Kidney epithelial cell (primary cell): ENCODE measurements around the gene ILDR1. TPM values are rescaled to one million over a fixed set of nuclear protein-coding genes. Genes with fewer than 3 reads are reported as not detected.

Source experiments
- DNase-seq: peaks from one replicate; pipeline ENCODE4 v3.0.0-alpha.2; 2010; ENCODE audit warnings: low read depth
- H3K27me3 ChIP-seq: 2 replicates; pipeline ENCODE4 v1.6.0; 2011; ENCODE audit warnings: low read length; ENCODE audit not compliant: control insufficient read depth, insufficient read depth
- H3K36me3 ChIP-seq: 2 replicates; pipeline ENCODE4 v1.5.1; 2011; ENCODE audit warnings: low read length; ENCODE audit not compliant: control insufficient read depth, insufficient read depth
- H3K4me3 ChIP-seq: 2 replicates; pipeline ENCODE4 v1.5.1; 2011; ENCODE audit warnings: low read depth, mild to moderate bottlenecking, control low read depth, low read length
- total RNA-seq: library from RNA; depleted of rRNA; stranded (reverse); fragments of >200 nt; gene quantifications from 2 replicates; pipeline ENCODE4 v1.2.3, GENCODE V29; 2015
- TF ChIP-seq, protein P1 (sequence below): IDR thresholded peaks from 2 replicates; pipeline ENCODE4 v1.5.1; 2011; ENCODE audit warnings: mild to moderate bottlenecking, moderate library complexity, low read length, control low read depth, inconsistent platforms; ENCODE audit not compliant: insufficient read depth, poor library complexity, severe bottlenecking

The ILDR1 gene
- total RNA-seq, 1 donor from 2014 or later, result 3.7 TPM

- Histone ChIP-seq H3K27me3 (no peaks in the 10 kb centered on the region), H3K4me3 (no peak overlapping the region), H3K36me3 (no peaks in the 10 kb centered on the region)
- TF ChIP-seq, protein P1, sequence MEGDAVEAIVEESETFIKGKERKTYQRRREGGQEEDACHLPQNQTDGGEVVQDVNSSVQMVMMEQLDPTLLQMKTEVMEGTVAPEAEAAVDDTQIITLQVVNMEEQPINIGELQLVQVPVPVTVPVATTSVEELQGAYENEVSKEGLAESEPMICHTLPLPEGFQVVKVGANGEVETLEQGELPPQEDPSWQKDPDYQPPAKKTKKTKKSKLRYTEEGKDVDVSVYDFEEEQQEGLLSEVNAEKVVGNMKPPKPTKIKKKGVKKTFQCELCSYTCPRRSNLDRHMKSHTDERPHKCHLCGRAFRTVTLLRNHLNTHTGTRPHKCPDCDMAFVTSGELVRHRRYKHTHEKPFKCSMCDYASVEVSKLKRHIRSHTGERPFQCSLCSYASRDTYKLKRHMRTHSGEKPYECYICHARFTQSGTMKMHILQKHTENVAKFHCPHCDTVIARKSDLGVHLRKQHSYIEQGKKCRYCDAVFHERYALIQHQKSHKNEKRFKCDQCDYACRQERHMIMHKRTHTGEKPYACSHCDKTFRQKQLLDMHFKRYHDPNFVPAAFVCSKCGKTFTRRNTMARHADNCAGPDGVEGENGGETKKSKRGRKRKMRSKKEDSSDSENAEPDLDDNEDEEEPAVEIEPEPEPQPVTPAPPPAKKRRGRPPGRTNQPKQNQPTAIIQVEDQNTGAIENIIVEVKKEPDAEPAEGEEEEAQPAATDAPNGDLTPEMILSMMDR, result no peak
- no peak for DNase-seq
Measured at GRCh38 chr3:122033023-122033422, 11.0 kb upstream of the ILDR1 start.

- Histone ChIP-seq H3K4me3 (no peak overlapping the region), H3K36me3 (no peaks in the 10 kb centered on the region), H3K27me3 (no peaks in the 10 kb centered on the region)
- DNase-seq, result no peak
- TF ChIP-seq, protein P1, result no peak
Measured at GRCh38 chr3:122032531-122032930, 10.5 kb upstream of the ILDR1 start.

GRCh38 chr3:122031123-122031468, 9.0 kb upstream of the ILDR1 start:
- Histone ChIP-seq H3K27me3 (no peaks in the 10 kb centered on the region), H3K4me3 (no peak overlapping the region), H3K36me3 (no peaks in the 10 kb centered on the region)
- TF ChIP-seq, protein P1, result no peak
- no peak for DNase-seq

DNA sequence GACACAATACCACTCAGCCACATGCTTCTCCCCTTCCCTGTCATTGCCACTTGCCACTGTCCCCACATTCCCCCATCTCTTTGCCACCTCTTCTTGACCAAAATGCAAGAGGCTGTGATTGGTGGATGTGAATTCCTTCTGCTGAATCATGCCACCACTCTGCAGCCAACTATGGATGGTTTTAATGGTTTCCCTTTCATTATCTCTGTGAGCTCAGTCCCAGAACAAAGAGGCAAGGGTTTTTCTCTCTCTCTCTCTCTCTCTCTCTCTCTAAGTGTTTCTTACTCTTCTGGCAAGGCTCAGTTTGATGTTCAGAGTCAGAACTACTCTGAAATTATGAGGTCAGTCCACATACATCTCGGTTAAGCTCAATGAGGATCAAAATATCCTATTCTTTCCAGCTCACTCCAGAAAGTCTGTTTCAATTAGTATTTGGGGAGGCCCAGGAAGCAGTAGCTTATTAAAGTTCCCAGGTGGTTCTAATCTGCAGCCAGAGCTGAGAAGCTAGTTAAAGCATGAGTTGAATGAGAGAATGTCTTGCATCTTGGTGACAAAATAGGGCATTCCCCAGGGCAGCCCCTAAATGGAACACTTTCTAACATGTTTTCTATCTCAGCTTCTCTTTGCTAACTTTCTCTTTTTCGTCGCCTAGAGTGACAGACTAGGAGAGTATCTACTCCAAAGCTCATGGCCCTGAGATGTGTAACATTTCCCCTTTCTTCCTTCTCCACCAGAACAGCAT, 8.5 kb upstream of the ILDR1 start:
- Histone ChIP-seq H3K27me3 (no peaks in the 10 kb centered on the region), H3K4me3 (no peak overlapping the region), H3K36me3 (no peaks in the 10 kb centered on the region)
- DNase-seq, result no peak
- TF ChIP-seq, protein P1, result no peak

DNA sequence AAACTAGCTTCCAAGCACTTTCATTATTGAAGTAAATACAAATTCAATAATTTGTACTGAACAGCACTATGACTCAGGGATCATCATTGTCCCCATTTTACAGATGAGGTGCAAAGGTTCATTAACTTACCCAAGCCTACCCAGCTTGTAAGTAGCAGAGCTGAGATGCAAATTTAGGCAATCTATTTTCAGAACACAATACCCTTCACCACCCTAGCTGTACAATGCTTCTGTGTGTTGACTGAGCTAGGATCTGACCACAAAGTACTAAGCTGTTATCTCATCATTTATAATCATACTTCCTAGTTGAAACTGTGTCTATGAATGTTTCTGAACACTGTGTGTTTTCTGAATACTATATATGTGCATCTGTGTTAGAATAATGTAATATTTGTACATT, 3.2 kb upstream of the ILDR1 start:
- TF ChIP-seq, protein P1, result no peak
- H3K36me3 ChIP-seq, result no peaks in the 10 kb centered on the region
- no peak for DNase-seq
- no peaks in the 10 kb centered on the region for H3K27me3 ChIP-seq
- no peak overlapping the region for H3K4me3 ChIP-seq

DNA sequence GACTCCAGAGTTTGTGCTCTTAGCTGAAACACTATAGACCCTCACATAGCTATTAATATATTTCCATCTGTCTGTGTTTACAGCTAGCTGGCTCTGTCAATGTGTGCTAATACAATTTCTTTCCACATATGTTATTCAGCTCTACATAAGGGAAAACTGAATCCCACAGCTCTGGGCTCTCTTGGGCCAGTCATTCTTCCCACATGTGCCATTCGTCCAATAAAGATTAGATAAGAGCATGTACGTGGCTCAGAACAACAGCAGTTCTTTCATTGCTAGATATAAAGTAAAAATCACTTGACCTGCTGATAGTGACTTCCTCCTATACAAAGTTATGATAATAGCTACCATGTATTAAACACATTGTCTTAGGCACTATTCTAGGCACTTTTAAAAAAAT, 2.8 kb upstream of the ILDR1 start:
- TF ChIP-seq, protein P1, result no peak
- no peaks in the 10 kb centered on the region for H3K27me3 ChIP-seq
- H3K4me3 ChIP-seq, result no peak overlapping the region
- no peak for DNase-seq
- no peaks in the 10 kb centered on the region for H3K36me3 ChIP-seq
